GM19455 (cell line): ENCODE results near the gene ANGPT4.
"Not testable (repeated sequence)": the region's sequence is repeated elsewhere in the genome, so short reads cannot be mapped to it uniquely, and the experiment has no call there.

ENCODE experiments used
- ATAC-seq: cut with Tn5 transposase; IDR thresholded peaks from one replicate; pipeline ENCODE4 v1.9.1; 2021; ENCODE audit not compliant: unreplicated experiment

ANGPT4 gene

GRCh38 chr20:878511-879307 lies 37.4 kb downstream of the ANGPT4 start:
- ATAC-seq: no peak

DNA sequence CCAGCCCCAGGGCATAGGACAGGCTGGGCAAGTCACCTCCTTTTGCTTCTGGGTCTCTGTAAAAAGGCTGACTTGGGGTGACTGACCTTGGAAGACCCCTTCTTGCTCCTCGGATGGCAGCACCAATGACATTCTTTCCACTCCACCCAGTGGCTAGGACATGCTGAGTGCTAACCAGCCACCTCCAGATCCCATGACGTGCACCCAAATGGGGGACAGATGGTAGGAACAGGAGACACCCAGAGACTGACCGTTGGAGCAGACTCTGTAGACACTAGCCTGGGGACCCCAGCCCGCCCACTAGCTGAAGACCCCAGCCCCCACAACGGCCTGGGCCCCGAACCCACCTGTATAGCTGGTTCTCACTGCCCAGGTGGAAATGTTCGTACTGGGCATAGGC lies 38.3 kb downstream of the ANGPT4 start:
- ATAC-seq: no peak

DNA sequence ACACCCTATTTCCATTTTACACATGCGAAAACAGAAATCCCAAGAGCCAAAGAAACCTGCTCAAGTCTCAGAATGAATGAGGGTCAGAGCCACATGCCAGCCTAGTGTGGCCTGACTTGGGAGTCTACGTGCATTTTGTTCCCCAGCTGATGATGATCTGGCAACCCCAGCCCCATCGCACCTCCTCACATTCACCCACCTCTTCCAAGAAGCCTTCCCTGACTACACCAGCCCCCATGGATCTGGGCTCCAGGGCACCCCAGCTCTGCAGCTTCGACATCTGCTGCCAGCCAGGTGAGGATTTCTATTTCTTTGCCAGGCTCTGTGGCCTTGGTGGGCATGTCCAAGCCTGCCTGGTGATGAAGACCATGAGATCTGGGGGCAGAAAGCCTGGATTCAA lies 41.0 kb downstream of the ANGPT4 start:
- no peak for ATAC-seq

DNA sequence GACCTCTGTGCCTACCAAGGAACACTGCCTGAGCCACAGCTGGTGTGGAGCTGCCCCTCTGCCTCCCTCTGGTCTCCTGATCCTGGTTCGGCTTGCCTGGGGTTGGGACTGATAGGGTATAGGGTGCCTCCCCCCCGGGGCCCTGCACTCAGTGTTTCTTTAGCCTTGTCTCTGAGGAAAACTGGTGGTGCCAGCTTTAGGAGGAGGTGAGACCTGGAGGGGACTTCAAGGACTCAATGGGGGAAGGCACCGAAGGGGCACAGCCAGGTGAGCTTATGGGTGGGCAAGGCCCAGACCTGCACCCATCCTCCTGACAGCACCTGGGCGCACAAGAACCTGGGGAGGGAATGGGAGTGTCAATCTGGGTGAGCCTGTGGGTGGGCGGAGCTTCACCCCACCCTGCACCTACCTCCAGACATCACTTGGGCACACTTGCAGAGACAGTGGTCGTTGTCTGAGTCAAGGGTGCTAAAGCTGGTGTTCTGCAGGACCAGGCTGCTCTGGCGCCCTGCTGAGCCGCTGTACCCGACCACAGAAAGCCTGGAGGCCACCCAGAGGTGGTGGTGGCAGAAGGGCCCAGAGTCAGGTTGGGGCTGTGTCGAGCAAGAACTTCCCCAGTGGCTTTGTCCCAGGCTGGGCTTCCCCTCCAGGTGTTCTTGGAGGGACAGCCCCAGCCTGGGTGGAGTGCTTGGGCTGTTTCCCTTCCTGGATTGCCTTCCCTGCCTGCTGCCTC lies 42.1 kb downstream of the ANGPT4 start:
- ATAC-seq: no peak

- no peak for ATAC-seq
These were observed 43.1 kb downstream of the ANGPT4 start for GRCh38 chr20:872855-873520.

DNA sequence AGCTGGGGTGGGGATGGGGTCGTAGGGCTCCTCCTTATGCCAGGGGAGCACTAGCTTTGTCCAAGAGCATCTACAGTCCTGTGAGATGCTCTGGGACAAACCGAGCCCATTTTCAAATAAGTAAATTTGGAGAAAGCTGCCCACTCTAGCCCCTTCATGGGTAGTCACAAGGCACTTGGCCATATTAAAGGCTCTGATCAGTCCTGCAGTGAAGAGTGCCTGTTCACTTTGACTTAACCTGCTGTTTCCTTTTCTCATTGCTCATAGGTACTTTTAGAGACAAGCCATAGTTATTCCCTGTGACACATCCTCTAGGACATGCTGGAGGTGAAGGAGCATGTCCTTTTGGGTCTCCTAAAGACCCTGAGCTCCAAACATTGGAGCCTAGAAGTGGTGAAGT lies 44.2 kb downstream of the ANGPT4 start:
- ATAC-seq: no peak

DNA sequence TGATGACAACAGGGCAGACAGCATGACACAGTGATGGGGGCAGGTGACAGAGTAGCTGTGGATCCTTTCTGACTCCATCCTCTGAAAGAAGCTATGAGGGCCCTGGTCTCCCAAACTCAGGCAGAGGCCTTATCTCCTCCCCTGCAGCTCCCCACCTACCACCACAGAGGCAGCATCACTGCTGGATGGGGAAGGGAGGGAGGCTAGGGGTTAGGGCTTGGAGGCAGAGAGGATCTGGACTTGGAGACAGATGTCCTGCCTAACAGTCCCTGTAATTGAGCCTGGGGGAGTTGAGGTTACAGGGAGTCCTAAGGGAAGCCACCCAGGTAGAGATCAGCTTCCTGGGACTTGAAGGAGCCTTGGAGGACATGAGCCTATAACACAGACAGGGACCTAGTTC lies 44.7 kb downstream of the ANGPT4 start:
- no peak for ATAC-seq

DNA sequence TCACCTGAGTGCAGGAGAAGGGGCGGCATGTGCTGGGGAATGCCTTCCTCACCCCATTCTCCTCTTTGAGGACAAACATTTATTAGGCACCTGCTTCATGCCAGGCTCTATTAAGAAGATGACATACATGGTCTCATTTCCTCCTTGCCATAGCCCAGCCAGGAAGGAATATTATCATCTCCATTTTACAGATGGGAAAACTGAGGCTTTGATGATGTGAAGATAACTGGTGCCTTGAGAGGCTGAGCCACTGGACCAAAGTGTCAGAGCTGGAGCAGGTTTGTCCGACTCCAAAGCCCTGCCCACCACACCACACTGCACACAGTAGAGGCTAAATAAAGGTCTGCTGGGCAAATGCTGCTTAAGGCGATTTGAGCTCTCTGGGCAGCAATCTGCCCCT lies 45.4 kb downstream of the ANGPT4 start:
- ATAC-seq: no peak

GRCh38 chr20:869606-870005 lies 46.5 kb downstream of the ANGPT4 start:
- ATAC-seq: no peak

DNA sequence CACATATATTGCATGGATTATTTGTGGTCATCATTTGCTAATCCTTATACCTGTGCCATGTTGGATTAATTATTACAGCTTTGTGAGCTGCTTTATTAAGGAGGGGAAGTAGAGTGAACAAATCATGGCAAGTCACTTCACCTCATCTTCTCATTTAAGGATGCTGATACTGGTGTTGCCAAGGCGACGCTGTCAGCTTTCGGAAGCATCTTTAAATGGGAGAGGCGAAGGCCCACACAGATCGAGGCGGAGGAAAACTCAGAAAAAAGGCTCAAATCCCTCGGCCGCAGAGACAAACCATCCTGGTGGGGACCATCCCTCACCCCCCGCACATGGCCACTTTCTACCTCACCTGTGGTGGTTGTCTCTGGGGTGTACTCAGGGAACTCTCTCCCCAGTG lies 47.9 kb downstream of the ANGPT4 start:
- ATAC-seq: no peak

GRCh38 chr20:865440-865839 lies 50.7 kb downstream of the ANGPT4 start:
- ATAC-seq: no peak

DNA sequence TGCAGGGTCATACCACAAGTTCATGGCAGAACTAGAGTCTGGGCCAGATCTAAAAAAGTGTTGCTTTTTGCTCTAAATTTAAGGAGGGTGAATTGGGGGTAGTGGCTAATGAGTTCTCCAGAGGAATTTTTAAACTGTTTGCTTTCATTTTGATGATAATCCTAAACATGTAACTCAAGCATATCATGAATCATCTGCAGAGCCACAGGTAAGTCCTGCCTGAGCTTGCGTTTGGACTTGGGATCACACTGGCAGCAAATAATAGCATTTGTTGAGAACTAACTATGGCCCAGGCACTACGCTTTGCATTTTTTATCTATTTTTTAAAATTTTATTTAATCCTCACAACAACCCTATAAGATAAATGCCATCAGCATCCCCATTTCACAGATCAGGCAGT lies 55.2 kb downstream of the ANGPT4 start:
- ATAC-seq: no peak

- ATAC-seq: no peak
These were observed 56.3 kb downstream of the ANGPT4 start for GRCh38 chr20:859751-860231.

GRCh38 chr20:858011-858410 lies 58.1 kb downstream of the ANGPT4 start:
- no peak for ATAC-seq

DNA sequence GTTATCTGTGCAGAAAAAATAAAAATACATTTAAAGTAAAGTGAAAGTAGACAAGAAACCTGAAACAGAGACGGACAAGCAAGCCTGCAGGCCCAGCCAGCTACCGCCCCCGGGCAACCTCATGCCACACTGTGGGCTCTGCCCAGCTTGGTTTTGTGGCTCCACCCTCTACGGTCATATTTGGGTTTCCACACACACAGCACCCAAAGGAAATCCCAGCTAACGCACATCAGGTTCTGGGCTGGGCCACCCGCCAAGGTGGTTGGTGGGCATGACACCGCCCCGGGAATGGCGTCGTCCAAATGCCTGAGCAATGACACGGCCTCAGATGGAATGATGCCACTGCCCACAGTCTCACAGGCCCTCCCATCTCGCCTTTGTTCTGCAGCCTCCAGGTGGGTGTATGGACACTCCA lies 59.8 kb downstream of the ANGPT4 start:
- ATAC-seq: no peak

DNA sequence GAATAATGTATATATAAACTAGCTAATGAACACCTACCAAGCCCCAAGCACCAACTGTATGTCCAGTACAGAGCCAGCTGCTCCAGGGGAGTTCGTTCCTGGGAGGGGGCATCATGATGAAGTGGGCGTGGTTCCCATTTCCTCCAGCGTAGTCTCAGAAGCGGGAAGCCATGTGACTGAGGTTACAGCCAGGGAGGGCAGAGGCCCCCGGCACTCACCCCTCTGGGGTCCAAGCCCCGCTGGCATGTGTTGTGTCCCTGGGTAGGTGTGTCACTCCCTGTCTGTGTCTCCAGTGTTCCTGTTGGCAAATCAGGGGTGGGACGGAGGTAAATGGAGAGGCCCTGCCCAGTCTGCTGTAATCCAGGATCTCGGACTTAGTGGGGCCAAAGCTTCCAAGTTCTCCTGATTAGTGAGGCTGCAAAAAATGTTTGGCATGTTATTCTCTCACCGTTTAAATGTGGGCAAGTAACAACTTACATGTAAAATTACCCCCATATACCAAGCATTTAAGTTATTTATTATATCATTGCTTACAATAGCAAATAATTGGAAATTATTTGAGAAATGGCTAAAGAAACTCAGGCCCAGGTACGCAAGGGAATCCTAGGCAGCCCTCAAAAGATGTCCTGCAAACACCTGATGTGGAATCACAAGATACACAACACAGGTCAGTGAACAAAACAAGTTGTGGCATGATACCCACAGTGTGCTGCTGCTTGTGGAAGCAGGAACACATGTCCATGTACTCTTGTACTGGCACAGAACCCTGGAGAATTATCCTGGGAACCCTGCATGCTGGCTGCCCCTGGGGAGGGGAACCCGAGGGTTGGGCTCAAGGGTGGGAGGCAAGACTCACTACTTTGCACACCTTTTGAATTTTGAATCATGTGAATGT lies 60.4 kb downstream of the ANGPT4 start:
- ATAC-seq: no peak

- no peak for ATAC-seq
These were observed 61.5 kb downstream of the ANGPT4 start for GRCh38 chr20:854601-855000.

- no peak for ATAC-seq
These were observed 62.6 kb downstream of the ANGPT4 start for GRCh38 chr20:853406-853996.

DNA sequence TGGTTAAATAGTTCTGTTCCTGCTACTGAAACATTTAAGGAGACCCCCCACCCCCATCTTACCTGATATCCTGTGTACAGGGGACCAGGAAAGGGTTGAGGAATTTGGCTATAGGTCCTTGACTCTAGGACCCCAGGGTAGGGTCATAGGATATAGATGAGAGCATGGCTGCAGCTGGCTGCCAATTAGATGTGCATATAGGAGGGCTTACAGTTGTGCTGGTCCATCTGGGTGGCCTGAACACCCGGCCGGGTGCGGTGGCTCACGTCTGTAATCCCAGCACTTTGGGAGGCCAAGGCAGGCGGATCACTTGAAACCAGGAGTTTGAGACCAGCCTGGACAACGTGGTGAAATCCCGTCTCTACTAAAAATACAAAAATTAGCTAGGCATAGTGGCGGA lies 67.4 kb downstream of the ANGPT4 start:
- ATAC-seq: not testable (repeated sequence)

GRCh38 chr20:848193-848592 lies 67.9 kb downstream of the ANGPT4 start:
- ATAC-seq: no peak
